HG02763 (cell line): ENCODE measurements around the gene ELK4.

ENCODE experiments used
- ATAC-seq: cut with Tn5 transposase; IDR thresholded peaks from one replicate; pipeline ENCODE4 v1.9.1; 2021; ENCODE audit warnings: mild to moderate bottlenecking, moderate library complexity; ENCODE audit not compliant: unreplicated experiment

The ELK4 gene

DNA sequence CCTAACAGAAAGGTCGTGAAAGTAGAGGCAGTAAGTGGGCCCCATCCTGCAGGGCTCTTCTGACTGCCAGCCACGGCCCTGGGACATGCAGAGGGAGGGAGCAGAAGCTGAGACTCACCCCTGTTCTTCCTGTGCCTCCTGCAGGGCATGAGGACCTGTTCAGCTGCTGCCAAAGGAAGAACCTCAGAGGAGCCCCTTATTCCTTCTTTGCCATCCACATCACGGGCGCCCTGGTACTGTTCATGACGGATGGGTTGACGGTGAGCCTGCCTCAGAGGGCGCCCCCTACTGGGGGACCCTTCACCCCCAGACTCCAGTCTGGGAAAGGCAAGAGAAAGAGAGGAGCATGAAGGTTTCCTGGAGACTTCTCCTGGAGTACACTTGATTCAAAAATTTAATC is 47.1 kb downstream of the ELK4 start:
- no peak for ATAC-seq

DNA sequence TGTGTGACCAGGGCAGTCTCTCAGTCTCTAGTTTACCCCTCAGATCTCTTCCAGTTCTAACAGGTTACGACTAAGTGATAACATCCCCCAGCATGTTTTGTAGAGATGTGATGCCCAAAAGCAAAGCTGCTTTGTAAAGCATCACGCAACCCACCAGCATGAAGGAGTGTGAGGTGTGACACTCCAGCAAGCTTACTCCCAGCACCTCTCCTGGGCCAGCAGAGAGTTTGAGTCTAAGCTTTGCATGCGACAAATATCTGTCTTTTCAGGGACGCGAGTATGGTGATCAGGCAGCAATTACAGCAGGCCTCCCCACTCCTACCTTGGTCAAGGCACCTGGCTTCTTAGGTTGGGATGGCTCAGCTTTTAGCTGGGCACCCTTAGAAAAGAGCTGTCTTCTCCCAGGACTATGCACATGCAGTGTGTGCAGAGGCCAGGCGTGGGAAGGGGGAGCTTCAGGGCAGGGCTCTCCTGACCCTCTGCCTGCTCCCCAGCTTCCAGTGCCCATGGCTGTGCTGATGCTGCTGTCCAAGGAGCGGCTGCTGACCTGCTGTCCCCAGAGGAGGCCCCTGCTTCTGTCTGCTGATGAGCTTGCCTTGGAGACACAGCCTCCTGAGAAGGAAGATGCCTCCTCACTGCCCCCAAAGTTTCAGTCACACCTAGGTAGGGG is 48.2 kb downstream of the ELK4 start:
- ATAC-seq = no peak

- no peak for ATAC-seq
These were observed 49.1 kb downstream of the ELK4 start for GRCh38 chr1:205582471-205583291.

- ATAC-seq = no peak
These were observed 49.8 kb downstream of the ELK4 start for GRCh38 chr1:205582046-205582445.

- ATAC-seq = no peak
These were observed 50.4 kb downstream of the ELK4 start for GRCh38 chr1:205581321-205581980.

DNA sequence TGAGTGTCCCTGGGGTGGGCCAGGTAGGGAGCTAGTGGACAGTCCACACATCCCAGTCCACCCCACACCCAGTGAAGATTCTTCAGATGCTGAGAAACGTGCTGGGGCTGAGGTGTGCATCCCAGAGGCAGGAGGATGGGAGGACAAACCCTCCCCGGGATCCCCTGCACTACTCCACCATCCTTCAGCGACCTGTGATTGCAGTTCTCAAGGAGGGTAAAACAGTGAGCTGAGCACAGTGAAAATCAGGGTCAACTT is 51.0 kb downstream of the ELK4 start:
- ATAC-seq = no peak

- no peak for ATAC-seq
These were observed 51.5 kb downstream of the ELK4 start for GRCh38 chr1:205580140-205580922.

DNA sequence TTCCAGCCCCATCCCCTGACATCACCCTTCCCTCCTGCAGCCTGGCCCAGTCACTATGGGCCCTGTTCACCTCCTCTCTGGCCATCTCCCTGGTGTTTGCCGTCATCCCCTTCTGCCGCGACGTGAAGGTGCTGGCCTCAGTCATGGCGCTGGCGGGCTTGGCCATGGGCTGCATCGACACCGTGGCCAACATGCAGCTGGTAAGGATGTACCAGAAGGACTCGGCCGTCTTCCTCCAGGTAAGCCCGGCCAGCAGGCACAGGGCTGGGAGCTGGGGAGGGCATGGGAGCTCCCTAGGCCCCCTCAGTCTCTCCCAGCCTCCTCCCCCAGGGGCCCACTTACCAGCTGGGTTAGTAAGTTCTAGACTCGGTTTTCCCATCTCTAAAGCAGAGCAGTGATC is 52.1 kb downstream of the ELK4 start:
- ATAC-seq = no peak

DNA sequence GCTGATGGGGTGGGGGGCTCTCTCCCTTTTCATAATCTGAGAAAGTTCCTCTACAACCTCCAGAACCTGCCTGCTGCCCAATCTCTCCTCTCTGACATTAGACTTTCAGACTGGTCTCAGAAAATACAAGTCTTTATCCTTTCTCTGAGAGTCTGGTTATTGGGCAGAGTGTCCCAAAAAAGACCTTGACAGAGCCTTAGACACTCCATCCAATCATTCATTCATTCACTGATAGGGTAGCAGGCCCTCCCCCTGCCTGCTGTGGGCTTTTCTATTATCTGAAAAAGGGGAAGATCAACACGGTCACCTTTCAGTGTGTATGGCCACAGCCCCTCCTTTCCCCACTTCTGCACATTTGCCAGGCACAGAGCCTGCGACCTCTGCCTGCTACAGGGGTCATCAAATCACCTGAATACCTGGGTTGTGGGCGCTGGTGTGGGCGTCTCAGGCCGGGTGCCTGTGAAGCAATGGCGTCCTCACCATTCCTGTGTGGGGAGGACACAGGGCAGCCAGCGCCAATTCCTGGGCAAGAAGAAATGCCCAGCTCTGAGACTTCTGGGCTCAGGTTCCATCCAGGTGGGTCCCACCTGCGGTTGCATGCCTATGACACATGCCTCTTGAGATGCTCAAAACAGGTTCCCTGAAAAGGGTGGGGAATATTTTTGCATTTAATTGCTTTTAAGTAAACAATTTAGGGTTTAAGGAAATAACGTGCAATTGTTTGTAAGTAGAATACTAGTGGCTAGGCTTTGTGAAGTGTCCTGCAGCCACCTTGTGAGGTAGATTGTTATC is 52.8 kb downstream of the ELK4 start:
- no peak for ATAC-seq

DNA sequence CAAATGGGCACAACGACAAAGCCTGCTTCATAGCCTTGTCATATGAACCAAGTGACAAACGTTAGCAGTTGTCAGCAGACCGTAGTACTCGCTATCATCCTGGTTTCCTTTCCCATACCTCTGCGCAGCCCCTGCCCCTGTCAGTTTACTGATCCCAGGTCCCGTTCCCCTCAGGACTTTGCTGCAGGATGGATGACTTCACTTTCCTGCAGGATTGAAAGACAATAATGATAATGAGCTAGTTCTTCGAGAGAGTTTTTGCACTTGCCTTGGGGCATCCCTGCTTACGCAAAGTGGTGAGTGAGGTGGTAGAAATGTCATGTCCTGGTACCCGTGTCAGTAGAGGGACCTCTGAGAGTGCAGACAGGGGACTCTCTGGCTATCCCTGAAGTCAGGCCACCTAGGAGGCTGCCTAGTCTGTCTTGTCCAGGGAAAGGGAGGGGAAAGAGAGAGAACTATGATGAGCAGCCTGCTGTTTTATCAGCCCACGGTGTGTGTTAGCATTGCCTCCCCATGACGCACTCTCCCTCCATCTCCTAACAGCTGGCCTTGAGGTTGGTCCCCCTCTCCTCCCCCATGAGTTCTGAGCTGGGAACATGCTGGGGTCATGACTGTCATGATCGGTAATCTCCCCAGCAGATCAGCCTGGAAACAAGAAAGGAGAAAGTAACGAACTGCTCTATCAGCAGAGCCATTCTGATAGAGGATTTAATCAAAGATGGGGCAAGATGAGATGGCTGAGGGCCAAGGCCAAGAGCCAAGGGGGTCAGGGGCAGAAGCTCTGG is 53.7 kb downstream of the ELK4 start:
- no peak for ATAC-seq

GRCh38 chr1:205576805-205577761 is 54.7 kb downstream of the ELK4 start:
- no peak for ATAC-seq

DNA sequence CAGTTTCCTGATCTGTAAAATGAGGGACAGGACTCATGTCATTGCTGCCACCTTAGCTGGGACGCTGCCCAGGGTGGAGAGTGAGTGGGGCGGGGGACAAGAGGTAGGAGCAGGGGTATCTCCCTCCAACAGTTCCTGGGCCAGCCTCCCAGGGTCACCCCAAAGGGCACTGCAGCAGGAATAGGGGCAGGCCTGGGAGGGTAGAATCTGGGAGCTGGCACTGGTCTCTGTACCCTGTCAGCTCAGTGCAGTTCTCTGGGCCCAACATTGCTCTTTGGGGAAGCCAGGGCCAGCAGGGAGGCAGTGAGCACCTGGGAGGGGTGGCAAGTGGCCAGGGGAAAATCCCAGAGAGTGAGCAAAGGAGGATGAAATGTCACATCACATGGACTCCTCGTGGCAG is 55.8 kb downstream of the ELK4 start:
- ATAC-seq = no peak

DNA sequence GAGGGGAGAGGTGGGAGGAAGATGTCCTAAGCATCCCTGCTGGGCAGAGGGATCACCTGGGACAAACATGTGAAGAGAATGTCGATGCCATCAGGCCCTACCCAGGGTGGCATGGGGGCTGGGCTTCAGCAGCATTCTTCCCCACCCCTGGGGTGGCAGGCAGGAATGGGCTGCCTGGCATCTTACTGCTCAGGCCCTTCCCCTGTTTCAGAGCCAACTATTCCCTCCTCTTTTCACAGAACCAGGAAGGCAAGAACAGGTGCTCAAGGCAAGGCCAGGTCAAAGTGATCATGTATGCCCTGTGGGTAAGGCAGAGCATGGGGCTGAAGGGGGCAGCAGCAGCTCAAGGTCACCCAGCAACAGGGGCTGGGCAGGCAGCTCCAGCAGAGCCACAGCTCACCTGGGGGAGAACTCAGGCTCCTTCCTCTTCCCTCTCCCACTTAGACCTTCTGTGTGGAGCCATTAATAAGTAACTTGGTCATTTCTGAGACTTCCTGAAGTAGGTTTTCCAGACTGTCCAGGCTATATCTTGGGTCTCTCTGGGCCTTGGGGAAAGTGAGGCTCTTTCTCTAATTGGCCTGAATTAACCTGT is 56.4 kb downstream of the ELK4 start:
- no peak for ATAC-seq

- no peak for ATAC-seq
These were observed 59.4 kb downstream of the ELK4 start for GRCh38 chr1:205572421-205572820.

DNA sequence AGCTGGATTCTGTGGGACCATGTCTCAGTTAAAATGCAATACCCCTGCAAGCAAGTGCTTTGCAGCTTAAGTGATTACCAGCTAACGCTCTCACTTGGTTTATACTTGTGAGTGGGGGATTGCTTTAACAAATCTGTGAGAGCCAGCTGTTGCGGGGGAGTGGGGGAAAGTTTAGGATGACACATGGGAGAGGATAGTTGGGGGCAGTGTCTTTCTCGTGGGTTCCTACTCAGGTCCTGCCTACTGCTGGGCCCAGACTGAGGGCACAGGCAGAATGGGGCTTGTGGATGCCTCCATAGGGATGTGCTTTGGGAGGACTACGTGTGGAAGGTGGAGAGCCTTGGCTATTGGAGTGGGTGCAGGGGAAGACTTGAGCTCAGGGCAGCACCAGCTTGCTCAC is 60.1 kb downstream of the ELK4 start:
- ATAC-seq = no peak

- no peak for ATAC-seq
These were observed 60.8 kb downstream of the ELK4 start for GRCh38 chr1:205570796-205571537.

GRCh38 chr1:205570173-205570501 is 61.7 kb downstream of the ELK4 start:
- no peak for ATAC-seq
